C4-2B (cell line): ENCODE data around the gene COG8.

Experiments used
- H3K27ac ChIP-seq: fragments of 450-650 bp; 2 replicates; pipeline ENCODE4 v1.5.1; 2017
- ZFX ChIP-seq: fragments of 450-650 bp; IDR thresholded peaks from 2 replicates; pipeline ENCODE4 v1.6.1; 2017
- TF ChIP-seq, protein P1 (sequence below): fragments of 450-650 bp; conservative IDR thresholded peaks from 2 replicates; pipeline ENCODE4 v1.5.1; 2017; ENCODE audit warnings: mild to moderate bottlenecking

COG8 gene

DNA sequence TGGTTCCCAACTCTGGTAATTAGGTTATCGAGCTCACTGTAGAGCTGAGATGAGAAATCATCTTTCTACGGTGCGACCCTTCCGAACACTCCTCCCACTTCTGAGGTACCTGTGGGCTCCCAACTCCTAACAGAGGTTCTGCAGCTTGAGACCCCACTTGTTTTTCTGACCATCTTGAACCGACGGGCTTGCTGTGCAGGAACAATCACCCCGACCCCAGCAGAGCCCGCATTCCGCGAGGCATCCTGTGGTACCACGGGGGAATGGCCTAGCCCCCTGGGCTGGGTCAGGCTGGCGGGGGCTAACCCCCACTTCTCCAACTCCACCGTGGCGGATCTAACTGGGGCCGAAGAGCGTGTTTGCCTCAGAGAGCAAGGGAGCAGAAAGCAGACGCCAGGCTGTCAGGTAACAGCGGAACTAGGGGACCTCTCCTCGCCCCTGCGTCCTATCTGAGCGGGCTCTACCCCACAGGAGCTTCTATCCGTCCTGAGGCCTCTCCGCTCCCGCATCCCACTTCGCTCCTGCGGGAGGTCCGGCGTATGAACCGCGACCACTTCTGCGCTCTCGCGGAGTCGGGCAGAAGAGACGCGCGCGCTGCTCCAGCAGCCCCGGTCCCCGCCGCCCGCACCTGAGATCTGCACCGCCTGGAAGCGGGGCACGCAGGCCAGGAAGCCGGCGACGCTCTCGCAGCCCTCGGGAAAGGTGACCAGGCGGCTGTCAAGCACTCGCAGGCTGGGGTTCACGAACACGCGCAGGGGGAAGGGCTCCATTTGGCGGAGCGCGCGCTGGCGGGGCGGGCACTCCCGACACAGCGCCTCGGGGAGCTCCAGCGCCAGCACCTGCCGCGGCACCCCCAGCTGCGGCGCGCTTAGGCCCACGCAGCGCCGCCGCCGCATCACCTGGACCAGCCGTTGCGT is 9.7 kb downstream of the COG8 start:
- peak overlapping the region; percentile 93 for H3K27ac ChIP-seq
- peak; percentile 57; the same call in 1 of the 2 replicates for TF ChIP-seq ZFX
- TF ChIP-seq, protein P1, sequence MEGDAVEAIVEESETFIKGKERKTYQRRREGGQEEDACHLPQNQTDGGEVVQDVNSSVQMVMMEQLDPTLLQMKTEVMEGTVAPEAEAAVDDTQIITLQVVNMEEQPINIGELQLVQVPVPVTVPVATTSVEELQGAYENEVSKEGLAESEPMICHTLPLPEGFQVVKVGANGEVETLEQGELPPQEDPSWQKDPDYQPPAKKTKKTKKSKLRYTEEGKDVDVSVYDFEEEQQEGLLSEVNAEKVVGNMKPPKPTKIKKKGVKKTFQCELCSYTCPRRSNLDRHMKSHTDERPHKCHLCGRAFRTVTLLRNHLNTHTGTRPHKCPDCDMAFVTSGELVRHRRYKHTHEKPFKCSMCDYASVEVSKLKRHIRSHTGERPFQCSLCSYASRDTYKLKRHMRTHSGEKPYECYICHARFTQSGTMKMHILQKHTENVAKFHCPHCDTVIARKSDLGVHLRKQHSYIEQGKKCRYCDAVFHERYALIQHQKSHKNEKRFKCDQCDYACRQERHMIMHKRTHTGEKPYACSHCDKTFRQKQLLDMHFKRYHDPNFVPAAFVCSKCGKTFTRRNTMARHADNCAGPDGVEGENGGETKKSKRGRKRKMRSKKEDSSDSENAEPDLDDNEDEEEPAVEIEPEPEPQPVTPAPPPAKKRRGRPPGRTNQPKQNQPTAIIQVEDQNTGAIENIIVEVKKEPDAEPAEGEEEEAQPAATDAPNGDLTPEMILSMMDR, result no peak

DNA sequence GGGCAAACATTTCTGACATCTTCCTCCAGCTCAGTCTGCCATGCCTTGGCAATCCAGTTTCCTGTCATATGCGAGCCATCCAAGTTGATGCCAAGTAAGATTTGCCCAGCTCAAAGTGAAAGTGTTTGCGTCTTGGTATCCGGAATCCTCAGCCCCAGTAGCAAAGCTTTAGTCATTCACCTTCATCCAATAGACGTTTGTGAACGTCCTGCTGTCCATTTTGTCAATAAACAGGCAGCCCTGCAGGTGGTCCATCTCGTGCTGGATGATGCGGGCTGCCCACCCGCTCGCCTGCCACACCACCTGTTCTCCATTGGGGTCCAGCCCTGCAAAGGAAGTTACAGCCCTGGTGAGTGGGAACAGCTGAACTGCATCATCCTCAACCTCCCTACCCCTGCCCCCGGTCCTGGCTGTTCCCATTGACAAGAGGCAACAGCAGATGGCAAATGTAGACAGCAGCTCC is 10.5 kb downstream of the COG8 start:
- no peak for TF ChIP-seq ZFX
- TF ChIP-seq, protein P1, result no peak
- H3K27ac ChIP-seq, result peak overlapping the region; percentile 93

DNA sequence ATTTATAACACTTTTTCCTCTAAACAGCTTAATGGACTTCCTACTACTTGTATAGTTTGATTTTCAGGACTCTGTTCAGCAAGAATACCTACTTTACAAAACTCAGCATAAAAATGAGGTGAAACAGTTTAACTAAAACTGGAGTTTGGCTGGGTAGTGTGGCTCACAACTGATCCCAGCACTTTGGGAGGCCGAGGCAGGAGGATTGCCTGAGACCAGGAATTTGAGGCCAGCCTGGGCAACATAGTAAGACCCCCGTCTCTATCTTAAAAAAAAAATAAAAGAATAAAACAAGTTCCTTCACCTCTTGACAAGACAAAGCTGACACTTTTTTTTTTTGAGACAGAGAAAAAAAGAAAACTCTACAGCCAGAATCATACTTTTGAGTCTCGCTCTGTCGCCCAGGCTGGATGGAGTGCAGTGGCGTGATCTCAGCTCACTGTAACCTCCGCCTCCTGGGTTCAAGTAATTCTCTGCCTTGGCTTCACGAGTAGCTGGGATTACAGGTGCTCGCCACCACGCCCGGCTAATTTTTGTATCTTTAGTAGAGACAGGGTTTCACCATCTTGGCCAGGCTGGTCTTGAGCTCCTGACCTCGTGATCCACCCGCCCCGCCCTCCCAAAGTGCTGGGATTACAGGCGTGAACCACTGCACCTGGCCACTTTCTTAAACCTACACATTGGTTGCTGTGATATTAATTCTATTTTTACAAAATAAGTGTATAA is 11.6 kb downstream of the COG8 start:
- no peak overlapping the region for H3K27ac ChIP-seq
- TF ChIP-seq ZFX, result no peak
- TF ChIP-seq, protein P1, result no peak

DNA sequence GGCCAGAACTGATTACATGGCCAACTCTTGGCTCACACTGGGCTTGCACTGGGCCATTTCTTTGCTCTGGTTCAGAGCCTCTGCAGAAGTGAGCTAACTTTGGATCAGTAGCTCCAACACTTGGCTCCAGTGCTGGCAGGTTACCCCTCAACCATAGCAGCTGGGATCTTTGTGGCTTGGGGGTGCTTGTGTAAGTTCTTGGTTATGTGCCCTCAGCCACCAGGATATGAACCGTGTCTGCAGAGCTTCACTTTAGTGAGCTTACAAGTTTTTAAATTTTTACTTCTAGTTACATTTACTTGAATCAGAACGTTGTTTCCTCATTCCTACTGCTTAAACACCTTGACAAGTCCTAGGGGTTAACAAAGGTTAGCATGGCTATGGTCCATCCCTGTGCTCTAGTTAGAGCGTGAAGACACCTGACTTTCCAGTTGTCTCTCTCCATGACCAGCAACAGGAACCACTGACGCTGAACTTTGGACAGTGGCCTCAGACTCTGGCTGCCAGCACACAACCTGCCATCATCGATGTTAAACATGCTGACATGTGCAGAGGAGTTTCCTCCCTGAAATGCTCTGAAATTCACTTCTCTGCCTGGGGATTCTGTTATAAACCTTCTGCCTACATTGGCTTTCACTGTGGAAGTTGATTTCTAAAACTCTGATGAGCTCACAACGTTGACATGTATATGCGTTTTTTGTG is 13.0 kb downstream of the COG8 start:
- H3K27ac ChIP-seq, result peak overlapping the region; percentile 21
- TF ChIP-seq, protein P1, result no peak
- TF ChIP-seq ZFX, result no peak

DNA sequence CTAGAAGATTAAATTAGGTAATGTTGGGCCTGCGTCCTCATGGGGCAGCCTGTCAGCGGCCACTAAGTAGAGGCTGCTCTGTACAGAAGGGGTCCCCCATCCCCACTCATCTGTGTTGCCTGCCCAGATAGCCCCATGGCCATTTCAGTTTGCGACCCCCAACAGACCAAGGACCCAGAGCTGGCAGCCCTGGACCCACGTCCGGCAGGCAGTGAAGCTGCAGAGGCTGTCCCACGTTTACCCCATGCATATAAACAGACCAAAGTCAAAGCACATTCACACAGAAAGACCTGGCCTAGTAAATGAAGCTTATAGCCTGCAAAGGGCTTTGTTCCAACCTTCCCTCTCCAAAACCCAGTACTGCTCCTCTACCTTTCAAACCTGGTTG is 13.6 kb downstream of the COG8 start:
- peak overlapping the region; percentile 21 for H3K27ac ChIP-seq
- TF ChIP-seq ZFX, result no peak
- TF ChIP-seq, protein P1, result no peak

DNA sequence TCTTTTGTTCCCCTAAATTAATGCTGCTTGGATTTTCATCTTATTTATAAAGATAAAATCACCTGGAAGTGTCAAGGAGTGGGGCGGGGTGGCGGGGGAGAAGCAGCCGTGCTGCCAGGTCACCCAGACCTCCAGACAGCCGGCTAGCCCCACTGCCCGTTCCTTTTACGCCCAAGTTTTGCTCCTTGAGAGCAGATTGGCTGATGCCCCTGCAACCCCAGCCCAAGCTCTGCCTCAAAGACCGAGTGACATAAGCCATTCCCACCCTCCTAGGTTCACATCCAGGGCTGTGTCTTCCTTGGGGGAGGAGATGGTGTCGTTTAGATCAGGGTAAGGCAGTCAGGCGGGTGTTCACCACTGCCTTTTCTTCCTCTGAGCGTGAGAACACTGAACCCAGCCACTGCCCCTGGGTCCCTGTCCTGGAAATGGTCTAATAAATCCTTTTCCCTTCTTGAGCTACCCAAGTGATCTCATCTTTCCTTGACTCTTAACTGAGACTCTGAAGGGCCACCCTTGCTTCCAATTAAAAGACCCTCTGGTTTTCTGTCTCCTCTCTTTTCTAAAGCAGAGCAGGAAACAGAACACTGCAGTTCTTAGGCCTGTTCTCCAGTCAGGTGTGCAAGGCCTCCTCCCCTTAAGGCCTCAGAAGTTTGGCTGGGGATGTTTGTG is 14.6 kb downstream of the COG8 start:
- TF ChIP-seq ZFX, result no peak
- TF ChIP-seq, protein P1, result no peak
- H3K27ac ChIP-seq, result peak overlapping the region; percentile 8
